GM12878 (cell line): ENCODE data around the gene PKMYT1. TPM values are rescaled to one million over a fixed set of nuclear protein-coding genes. Genes with fewer than 3 reads are reported as not detected.

Source experiments
- ATAC-seq: fragments of 200-7000 bp; cut with Tn5 transposase; 3 replicates; pipeline ENCODE4 v1.9.1; 2020; ENCODE audit warnings: mild to moderate bottlenecking, moderate library complexity
- BruUV-seq: library from RNA; stranded (reverse); fragments of 400-500 nt; replicated peaks from 2 replicates; lab custom pipeline; 2021; lab: Mats Ljungman, UMichigan
- CTCF ChIA-PET: fragments of 300-600 bp; sonication (Branson Sonifier 250); formaldehyde crosslinking; extraction: SDS; loops from one replicate; lab custom pipeline; 2021; ENCODE audit warnings: inconsistent platforms; lab: Yijun Ruan, JAX
- POLR2A ChIA-PET: fragments of 350-600 bp; formaldehyde crosslinking; extraction: SDS; loops from one replicate; lab custom pipeline; 2021; ENCODE audit warnings: inconsistent platforms; lab: Charles Lee
- RAD21 ChIA-PET: fragments of 300-600 bp; sonication (Branson Sonifier 250); formaldehyde crosslinking; loops from one replicate; lab custom pipeline; 2023; ENCODE audit warnings: antibody characterized with exemption; ENCODE audit not compliant: unreplicated experiment; lab: Charles Lee
- SMC1A ChIA-PET: fragments of 300-600 bp; sonication (Branson Sonifier 250); formaldehyde crosslinking; loops from one replicate; lab custom pipeline; 2023; ENCODE audit not compliant: unreplicated experiment, uncharacterized antibody; lab: Charles Lee
- DNase-seq: peaks from one replicate; pipeline ENCODE4 v3.0.0-alpha.2; 2011; ENCODE audit warnings: low read depth, low spot score
- FAIRE-seq: peaks from 3 replicates; lab custom pipeline; 2011; peaks lifted over from hg19 to GRCh38; lab: Jason Lieb, UNC
- H2AFZ ChIP-seq: 2 replicates; pipeline ENCODE4 v1.6.0; 2011; ENCODE audit warnings: low read depth, low read length, control low read depth; ENCODE audit not compliant: control insufficient read depth
- H3K27ac ChIP-seq: 2 replicates; pipeline ENCODE4 v1.5.1; 2011; ENCODE audit warnings: control low read depth; ENCODE audit not compliant: control insufficient read depth, insufficient read depth
- H3K27me3 ChIP-seq, 2 experiments: replicated peaks in 1 of 2; 2 replicates each; pipeline versions ENCODE4 v1.6.0 to v1.6.1; 2011; ENCODE audit warnings: low read length in 1 of 2; ENCODE audit not compliant: control insufficient read depth in 2 of 2, insufficient read depth in 2 of 2
- H3K36me3 ChIP-seq, 2 experiments: 2 replicates each; pipeline ENCODE4 v1.5.1; 2011; ENCODE audit warnings: low read length in 1 of 2; ENCODE audit not compliant: control insufficient read depth in 2 of 2, insufficient read depth in 2 of 2
- H3K4me1 ChIP-seq: 2 replicates; pipeline ENCODE4 v1.6.1; 2011; ENCODE audit warnings: mild to moderate bottlenecking, low read length, moderate library complexity, mixed read lengths; ENCODE audit not compliant: control insufficient read depth, insufficient read depth
- H3K4me2 ChIP-seq: 2 replicates; pipeline ENCODE4 v1.6.0; 2011; ENCODE audit warnings: control low read depth; ENCODE audit not compliant: control insufficient read depth, insufficient read depth
- H3K4me3 ChIP-seq: fragments of 200-600 bp; sonication (generic); 2 replicates; pipeline ENCODE4 v1.5.1; 2016
- H3K79me2 ChIP-seq: 2 replicates; pipeline ENCODE4 v1.6.0; 2011; ENCODE audit warnings: low read length; ENCODE audit not compliant: control insufficient read depth, insufficient read depth
- H3K9ac ChIP-seq: 2 replicates; pipeline ENCODE4 v1.8.0; 2011; ENCODE audit warnings: low read length, control low read depth, mixed read lengths; ENCODE audit not compliant: control insufficient read depth, insufficient read depth
- H3K9me3 ChIP-seq: replicated peaks from 3 replicates; pipeline ENCODE4 v1.5.1; 2011; ENCODE audit warnings: mild to moderate bottlenecking, low read length; ENCODE audit not compliant: control insufficient read depth, insufficient read depth
- H4K20me1 ChIP-seq: 2 replicates; pipeline ENCODE4 v1.6.0; 2011; ENCODE audit not compliant: control insufficient read depth, insufficient read depth
- ATF7 ChIP-seq: fragments of 450-650 bp; IDR thresholded peaks from 2 replicates; pipeline ENCODE4 v1.6.1; 2016; ENCODE audit warnings: low read depth, mild to moderate bottlenecking
- EGR1 ChIP-seq, 2 experiments: IDR thresholded peaks; 1 replicate in 1 of 2; 2 replicates in 1 of 2; pipeline ENCODE4 v1.6.1; 2011 to 2012; ENCODE audit warnings: low read depth in 2 of 2, low read length in 2 of 2, borderline replicate concordance in 1 of 2, mild to moderate bottlenecking in 1 of 2, moderate library complexity in 1 of 2
- GATAD2B ChIP-seq: fragments of 450-650 bp; conservative IDR thresholded peaks from 2 replicates; pipeline ENCODE4 v1.6.1; 2017; ENCODE audit warnings: low read depth, mild to moderate bottlenecking, moderate library complexity
- JUND ChIP-seq: IDR thresholded peaks from 2 replicates; pipeline ENCODE4 v1.6.1; 2012; ENCODE audit warnings: low read depth, mild to moderate bottlenecking, low read length, improper control_type of control experiment, moderate library complexity
- MEF2B ChIP-seq: fragments of 450-650 bp; IDR thresholded peaks from 2 replicates; pipeline ENCODE4 v1.6.1; 2018; ENCODE audit warnings: mild to moderate bottlenecking, moderate library complexity; ENCODE audit not compliant: partially characterized antibody, poor library complexity, severe bottlenecking
- MYB ChIP-seq: fragments of 150-350 bp; IDR thresholded peaks from 2 replicates; pipeline ENCODE4 v1.6.1; 2014; ENCODE audit warnings: mild to moderate bottlenecking, low read depth, low read length, borderline replicate concordance
- NR2F1 ChIP-seq: fragments of 450-650 bp; conservative IDR thresholded peaks from 2 replicates; pipeline ENCODE4 v1.6.1; 2017; ENCODE audit warnings: mild to moderate bottlenecking
- SIN3A ChIP-seq: IDR thresholded peaks from 2 replicates; pipeline ENCODE4 v1.6.1; 2012; ENCODE audit warnings: low read depth, low read length, improper control_type of control experiment
- SREBF2 ChIP-seq: IDR thresholded peaks from 2 replicates; pipeline ENCODE4 v1.6.1; 2012; ENCODE audit warnings: mild to moderate bottlenecking, low read length
- SUPT20H ChIP-seq: IDR thresholded peaks from 2 replicates; pipeline ENCODE4 v1.6.1; 2011; ENCODE audit warnings: low read depth, mild to moderate bottlenecking, low read length, moderate library complexity, borderline replicate concordance; ENCODE audit not compliant: control insufficient read depth
- WGBS: methylation state at CpG from one replicate; pipeline ENCODE4 v1.1.6; 2016; ENCODE audit warnings: low lambda C conversion rate; ENCODE audit not compliant: insufficient replicate concordance, insufficient coverage; ENCODE audit errors: missing lambda C conversion rate; 5-methylcytosine and 5-hydroxymethylcytosine counted together
- in situ Hi-C: fragments of 300-500 bp; cut with MboI; formaldehyde crosslinking; loops from 9 replicates; pipeline ENCODE4 v1.14.3; 2018; ENCODE audit warnings: mixed read lengths
- intact Hi-C: fragments of 100-400 bp; cut with micrococcal nuclease; formaldehyde crosslinking; loops from one replicate; pipeline ENCODE4 v1.14.2; 2022; ENCODE audit not compliant: unreplicated experiment
- polyA plus RNA-seq, 11 experiments: library from polyadenylated mRNA; depleted of rRNA in 4 of 11; unstranded in 6 of 11; stranded (reverse) in 5 of 11; fragments of >200 nt; fragmentation: Nextera tagmentation in 4 of 11; fragmentation: Illumina TruSeq in 1 of 11; extraction: Ambion mirVana in 4 of 11; extraction: Trizol in 1 of 11; gene quantifications; 1 replicate in 1 of 11; 2 replicates in 10 of 11; pipeline versions ENCODE4 v1.2.1 to v1.2.3, GENCODE V29; 2011 to 2016; ENCODE audit warnings: inconsistent platforms in 2 of 11, missing spikeins in 2 of 11, low read depth in 1 of 11
- total RNA-seq, 4 experiments: library from RNA; depleted of rRNA in 3 of 4; stranded (reverse); fragments of >200 nt in 3 of 4; fragmentation: Illumina TruSeq in 1 of 4; extraction: Trizol in 1 of 4; gene quantifications; 2 replicates each; pipeline versions ENCODE4 v1.2.1 to v1.2.3, GENCODE V29; 2013 to 2021
- TF ChIP-seq, protein P1 (sequence below): fragments of 450-650 bp; IDR thresholded peaks from 2 replicates; pipeline ENCODE4 v1.6.1; 2017; ENCODE audit warnings: mild to moderate bottlenecking, moderate library complexity
- TF ChIP-seq, protein P2 (sequence below): fragments of 450-650 bp; IDR thresholded peaks from 2 replicates; pipeline ENCODE4 v1.6.1; 2017; ENCODE audit warnings: mild to moderate bottlenecking, low read depth, inconsistent platforms; ENCODE audit not compliant: poor library complexity, severe bottlenecking
- TF ChIP-seq, protein P3 (sequence below): fragments of 450-650 bp; IDR thresholded peaks from 2 replicates; pipeline ENCODE4 v1.6.1; 2018; ENCODE audit warnings: mild to moderate bottlenecking, low read depth, moderate library complexity; ENCODE audit not compliant: partially characterized antibody

Gene PKMYT1
- total and polyA plus RNA-seq, 10 of the 15 experiments (the other 5 are each of a cell fraction or from before 2014, with no cell fraction given) = 4.6 to 101 (median 29.9) TPM

DNA sequence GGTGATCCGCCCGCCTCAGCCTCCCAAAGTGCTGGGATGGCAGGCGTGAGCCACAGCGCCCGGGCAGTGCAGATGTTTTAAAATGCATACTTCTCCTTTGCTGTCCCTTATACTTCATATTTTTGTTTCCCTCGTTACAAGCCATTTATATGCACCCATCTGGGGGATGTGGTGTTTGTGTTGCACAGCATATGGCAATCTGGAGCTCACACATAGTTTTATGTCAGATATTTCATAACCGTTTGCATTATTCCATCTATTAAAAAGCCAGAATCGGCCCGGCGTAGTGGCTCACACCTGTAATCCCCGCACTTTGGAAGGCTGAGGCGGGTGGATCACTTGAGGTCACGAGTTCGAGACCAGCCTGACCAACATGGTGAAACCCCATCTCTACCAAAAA, 56.8 kb downstream of the PKMYT1 start:
- no TSS peak for BruUV-seq
- Histone ChIP-seq H3K4me2 (no peak overlapping the region), H3K4me3 (no peak overlapping the region), H3K79me2 (no peaks in the 10 kb centered on the region), H3K36me3 (peaks cover 0 to 1% of the 10 kb centered on the region in 2 experiments; a peak in 2 of 4 replicates), H3K9me3 (no peaks in the 10 kb centered on the region), H3K4me1 (no peaks in the 10 kb centered on the region), H3K9ac (no peak overlapping the region), H3K27ac (no peak overlapping the region), H2AFZ (no peak overlapping the region), H3K27me3 (no peaks in the 10 kb centered on the region), H4K20me1 (no peaks in the 10 kb centered on the region)
- no peak for DNase-seq
- SMC1A ChIA-PET = interaction anchor here (1.0 to 1.6 kb wide), 3 partner anchors 16 to 55 kb away, joined by 3 to 4 read pairs (median 3); partner anchors contain the start of gene FLYWCH2
- POLR2A ChIA-PET = no interaction called here
- FAIRE-seq = no peak
- intact Hi-C loops = no loop called here
- RAD21 ChIA-PET = interaction anchor here (0.7 to 1.0 kb wide), 3 partner anchors 14 to 55 kb away, joined by 3 read pairs; no protein-coding TSS in a partner anchor
- in situ Hi-C loops = no loop called here
- CTCF ChIA-PET = interaction anchor here (0.7 to 1.8 kb wide), 4 partner anchors 7 to 85 kb away, joined by 3 to 5 read pairs (median 4); no protein-coding TSS in a partner anchor
- ATAC-seq = no peak
- WGBS = 93% methylated on average over 14 of the region's 14 CpGs
- no peak for TF ChIP-seq ATF7
- TF ChIP-seq JUND = no peak
- TF ChIP-seq NR2F1 = no peak
- no peak for TF ChIP-seq MEF2B
- no peak for TF ChIP-seq SREBF2
- no peak for TF ChIP-seq SUPT20H
- TF ChIP-seq EGR1 (IDR thresholded peaks at IDR 0.05; ENCODE audit: borderline replicate concordance in 1 of 2, low read depth in 2 of 2, low read length in 2 of 2) = no peak
- TF ChIP-seq, protein P1, sequence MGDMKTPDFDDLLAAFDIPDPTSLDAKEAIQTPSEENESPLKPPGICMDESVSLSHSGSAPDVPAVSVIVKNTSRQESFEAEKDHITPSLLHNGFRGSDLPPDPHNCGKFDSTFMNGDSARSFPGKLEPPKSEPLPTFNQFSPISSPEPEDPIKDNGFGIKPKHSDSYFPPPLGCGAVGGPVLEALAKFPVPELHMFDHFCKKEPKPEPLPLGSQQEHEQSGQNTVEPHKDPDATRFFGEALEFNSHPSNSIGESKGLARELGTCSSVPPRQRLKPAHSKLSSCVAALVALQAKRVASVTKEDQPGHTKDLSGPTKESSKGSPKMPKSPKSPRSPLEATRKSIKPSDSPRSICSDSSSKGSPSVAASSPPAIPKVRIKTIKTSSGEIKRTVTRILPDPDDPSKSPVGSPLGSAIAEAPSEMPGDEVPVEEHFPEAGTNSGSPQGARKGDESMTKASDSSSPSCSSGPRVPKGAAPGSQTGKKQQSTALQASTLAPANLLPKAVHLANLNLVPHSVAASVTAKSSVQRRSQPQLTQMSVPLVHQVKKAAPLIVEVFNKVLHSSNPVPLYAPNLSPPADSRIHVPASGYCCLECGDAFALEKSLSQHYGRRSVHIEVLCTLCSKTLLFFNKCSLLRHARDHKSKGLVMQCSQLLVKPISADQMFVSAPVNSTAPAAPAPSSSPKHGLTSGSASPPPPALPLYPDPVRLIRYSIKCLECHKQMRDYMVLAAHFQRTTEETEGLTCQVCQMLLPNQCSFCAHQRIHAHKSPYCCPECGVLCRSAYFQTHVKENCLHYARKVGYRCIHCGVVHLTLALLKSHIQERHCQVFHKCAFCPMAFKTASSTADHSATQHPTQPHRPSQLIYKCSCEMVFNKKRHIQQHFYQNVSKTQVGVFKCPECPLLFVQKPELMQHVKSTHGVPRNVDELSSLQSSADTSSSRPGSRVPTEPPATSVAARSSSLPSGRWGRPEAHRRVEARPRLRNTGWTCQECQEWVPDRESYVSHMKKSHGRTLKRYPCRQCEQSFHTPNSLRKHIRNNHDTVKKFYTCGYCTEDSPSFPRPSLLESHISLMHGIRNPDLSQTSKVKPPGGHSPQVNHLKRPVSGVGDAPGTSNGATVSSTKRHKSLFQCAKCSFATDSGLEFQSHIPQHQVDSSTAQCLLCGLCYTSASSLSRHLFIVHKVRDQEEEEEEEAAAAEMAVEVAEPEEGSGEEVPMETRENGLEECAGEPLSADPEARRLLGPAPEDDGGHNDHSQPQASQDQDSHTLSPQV = no peak
- TF ChIP-seq, protein P2, sequence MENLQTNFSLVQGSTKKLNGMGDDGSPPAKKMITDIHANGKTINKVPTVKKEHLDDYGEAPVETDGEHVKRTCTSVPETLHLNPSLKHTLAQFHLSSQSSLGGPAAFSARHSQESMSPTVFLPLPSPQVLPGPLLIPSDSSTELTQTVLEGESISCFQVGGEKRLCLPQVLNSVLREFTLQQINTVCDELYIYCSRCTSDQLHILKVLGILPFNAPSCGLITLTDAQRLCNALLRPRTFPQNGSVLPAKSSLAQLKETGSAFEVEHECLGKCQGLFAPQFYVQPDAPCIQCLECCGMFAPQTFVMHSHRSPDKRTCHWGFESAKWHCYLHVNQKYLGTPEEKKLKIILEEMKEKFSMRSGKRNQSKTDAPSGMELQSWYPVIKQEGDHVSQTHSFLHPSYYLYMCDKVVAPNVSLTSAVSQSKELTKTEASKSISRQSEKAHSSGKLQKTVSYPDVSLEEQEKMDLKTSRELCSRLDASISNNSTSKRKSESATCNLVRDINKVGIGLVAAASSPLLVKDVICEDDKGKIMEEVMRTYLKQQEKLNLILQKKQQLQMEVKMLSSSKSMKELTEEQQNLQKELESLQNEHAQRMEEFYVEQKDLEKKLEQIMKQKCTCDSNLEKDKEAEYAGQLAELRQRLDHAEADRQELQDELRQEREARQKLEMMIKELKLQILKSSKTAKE = no peak
- TF ChIP-seq SIN3A = no peak
- no peak for TF ChIP-seq GATAD2B
- no peak for TF ChIP-seq MYB
- TF ChIP-seq, protein P3, sequence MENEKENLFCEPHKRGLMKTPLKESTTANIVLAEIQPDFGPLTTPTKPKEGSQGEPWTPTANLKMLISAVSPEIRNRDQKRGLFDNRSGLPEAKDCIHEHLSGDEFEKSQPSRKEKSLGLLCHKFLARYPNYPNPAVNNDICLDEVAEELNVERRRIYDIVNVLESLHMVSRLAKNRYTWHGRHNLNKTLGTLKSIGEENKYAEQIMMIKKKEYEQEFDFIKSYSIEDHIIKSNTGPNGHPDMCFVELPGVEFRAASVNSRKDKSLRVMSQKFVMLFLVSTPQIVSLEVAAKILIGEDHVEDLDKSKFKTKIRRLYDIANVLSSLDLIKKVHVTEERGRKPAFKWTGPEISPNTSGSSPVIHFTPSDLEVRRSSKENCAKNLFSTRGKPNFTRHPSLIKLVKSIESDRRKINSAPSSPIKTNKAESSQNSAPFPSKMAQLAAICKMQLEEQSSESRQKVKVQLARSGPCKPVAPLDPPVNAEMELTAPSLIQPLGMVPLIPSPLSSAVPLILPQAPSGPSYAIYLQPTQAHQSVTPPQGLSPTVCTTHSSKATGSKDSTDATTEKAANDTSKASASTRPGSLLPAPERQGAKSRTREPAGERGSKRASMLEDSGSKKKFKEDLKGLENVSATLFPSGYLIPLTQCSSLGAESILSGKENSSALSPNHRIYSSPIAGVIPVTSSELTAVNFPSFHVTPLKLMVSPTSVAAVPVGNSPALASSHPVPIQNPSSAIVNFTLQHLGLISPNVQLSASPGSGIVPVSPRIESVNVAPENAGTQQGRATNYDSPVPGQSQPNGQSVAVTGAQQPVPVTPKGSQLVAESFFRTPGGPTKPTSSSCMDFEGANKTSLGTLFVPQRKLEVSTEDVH = no peak
